HCT116 (cell line): Measurements from ENCODE around the gene VEGFA. TPM values are rescaled to one million over a fixed set of nuclear protein-coding genes. Genes with fewer than 3 reads are reported as not detected.

Experiments
- ATAC-seq: fragments of 200-7000 bp; cut with Tn5 transposase; 2 replicates; pipeline ENCODE4 v1.9.1; 2020; ENCODE audit warnings: mild to moderate bottlenecking, moderate library complexity
- BruUV-seq: library from RNA; stranded (reverse); fragments of 400-500 nt; replicated peaks from 2 replicates; lab custom pipeline; 2021; lab: Mats Ljungman, UMichigan
- CTCF ChIA-PET: fragments of 300-600 bp; sonication (Branson Sonifier 250); formaldehyde crosslinking; loops from one replicate; lab custom pipeline; 2021; ENCODE audit warnings: antibody characterized with exemption; lab: Charles Lee
- POLR2A ChIA-PET: fragments of 300-600, 350-600 bp; sonication (Branson Sonifier 250); formaldehyde crosslinking; loops from one replicate; lab custom pipeline; 2021; ENCODE audit warnings: antibody characterized with exemption; lab: Charles Lee
- RAD21 ChIA-PET, 2 experiments: fragments of 300-600 bp; sonication (Branson Sonifier 250); formaldehyde crosslinking; loops; one replicate each; lab custom pipeline; 2023; ENCODE audit warnings: low total read pairs in 2 of 2; ENCODE audit not compliant: uncharacterized antibody in 2 of 2, unreplicated experiment in 2 of 2, low non-redundant PET in 1 of 2; lab: Charles Lee
- DNase-seq: peaks from one replicate; pipeline ENCODE4 v3.0.0-alpha.2; 2010; ENCODE audit warnings: low read depth, low spot score
- H2AFZ ChIP-seq: fragments of 200-600 bp; shearing (Covaris generic), sonication (generic); 2 replicates; pipeline ENCODE4 v1.6.1; 2017; ENCODE audit warnings: low read depth, mixed run types, mixed read lengths, antibody characterized with exemption, low read length; ENCODE audit not compliant: poor library complexity, severe bottlenecking
- H3K27ac ChIP-seq: 2 replicates; pipeline ENCODE4 v1.5.1; 2012; ENCODE audit warnings: low read depth, low read length
- H3K27me3 ChIP-seq: fragments of 200-600 bp; sonication (generic); 2 replicates; pipeline ENCODE4 v1.6.1; 2016; ENCODE audit warnings: mixed run types, low read length, mixed read lengths; ENCODE audit not compliant: insufficient read depth
- H3K36me3 ChIP-seq, 2 experiments: fragments of 200-500 bp in 1 of 2; fragments of 200-600 bp in 1 of 2; sonication (Bioruptor generic) in 1 of 2; sonication (generic) in 1 of 2; 2 replicates each; pipeline versions ENCODE4 v1.5.1 to v1.6.1; 2014 to 2016; ENCODE audit warnings: low read length in 2 of 2, inconsistent platforms in 1 of 2, mixed read lengths in 1 of 2, mixed run types in 1 of 2; ENCODE audit not compliant: insufficient read depth in 2 of 2, control insufficient read depth in 1 of 2
- H3K4me1 ChIP-seq, 2 experiments: fragments of 200-600 bp in 1 of 2; sonication (generic) in 1 of 2; 2 replicates each; pipeline versions ENCODE4 v1.5.1 to v1.6.1; 2012 to 2017; ENCODE audit warnings: low read length in 2 of 2, inconsistent platforms in 1 of 2, mild to moderate bottlenecking in 1 of 2, mixed read lengths in 1 of 2, mixed run types in 1 of 2, moderate library complexity in 1 of 2; ENCODE audit not compliant: insufficient read depth in 2 of 2, control insufficient read depth in 1 of 2
- H3K4me2 ChIP-seq: fragments of 200-600 bp; sonication (generic); 2 replicates; pipeline ENCODE4 v1.6.1; 2017; ENCODE audit warnings: mixed run types, low read length, mixed read lengths
- H3K4me3 ChIP-seq, 2 experiments: fragments of 200-600 bp in 1 of 2; sonication (generic) in 1 of 2; replicated peaks in 1 of 2; 2 replicates each; pipeline ENCODE4 v1.5.1; 2011 to 2016; ENCODE audit warnings: low read length in 2 of 2, control low read depth in 1 of 2, low read depth in 1 of 2, mild to moderate bottlenecking in 1 of 2, mixed read lengths in 1 of 2, mixed run types in 1 of 2
- H3K79me2 ChIP-seq: fragments of 200-600 bp; sonication (generic); 2 replicates; pipeline ENCODE4 v1.6.1; 2017; ENCODE audit warnings: mild to moderate bottlenecking, mixed run types, low read length, moderate library complexity, mixed read lengths; ENCODE audit not compliant: insufficient read depth
- H3K9ac ChIP-seq: fragments of 200-600 bp; sonication (generic); 2 replicates; pipeline ENCODE4 v1.6.1; 2016; ENCODE audit warnings: low read length, mixed read lengths
- H3K9me2 ChIP-seq: fragments of 200-600 bp; sonication (generic), shearing (Covaris generic); 2 replicates; pipeline ENCODE4 v1.6.1; 2017; ENCODE audit warnings: mixed run types, mild to moderate bottlenecking, moderate library complexity; ENCODE audit not compliant: insufficient read depth
- H3K9me3 ChIP-seq, 2 experiments: fragments of 200-500 bp in 1 of 2; fragments of 200-600 bp in 1 of 2; sonication (Bioruptor generic) in 1 of 2; sonication (generic) in 1 of 2; 2 replicates each; pipeline ENCODE4 v1.6.1; 2014 to 2017; ENCODE audit warnings: low read length in 2 of 2, mixed read lengths in 2 of 2, inconsistent platforms in 1 of 2, low read depth in 1 of 2, mild to moderate bottlenecking in 1 of 2, mixed run types in 1 of 2, moderate library complexity in 1 of 2; ENCODE audit not compliant: control insufficient read depth in 1 of 2, insufficient read depth in 1 of 2
- H4K20me1 ChIP-seq: fragments of 200-600 bp; sonication (generic), shearing (Covaris generic); 2 replicates; pipeline ENCODE4 v1.6.1; 2017; ENCODE audit warnings: mixed run types, mild to moderate bottlenecking, moderate library complexity; ENCODE audit not compliant: insufficient read depth
- ATF3 ChIP-seq: IDR thresholded peaks from 2 replicates; pipeline ENCODE4 v1.6.1; 2012
- CBX3 ChIP-seq: IDR thresholded peaks from 2 replicates; pipeline ENCODE4 v1.6.1; 2012; ENCODE audit warnings: low read depth
- CEBPB ChIP-seq: IDR thresholded peaks from 2 replicates; pipeline ENCODE4 v1.6.1; 2012; ENCODE audit warnings: low read depth
- CTCF ChIP-seq, 3 experiments: fragments of 200-600 bp in 1 of 3; sonication (generic) in 1 of 3; IDR thresholded peaks in 2 of 3; conservative IDR thresholded peaks in 1 of 3; 2 replicates each; pipeline ENCODE4 v1.5.1; 2012 to 2017; ENCODE audit warnings: low read depth in 2 of 3, low read length in 2 of 3, antibody characterized with exemption in 1 of 3, borderline replicate concordance in 1 of 3, control low read depth in 1 of 3, mild to moderate bottlenecking in 1 of 3, mixed read lengths in 1 of 3, mixed run types in 1 of 3, moderate library complexity in 1 of 3; ENCODE audit not compliant: insufficient read depth in 1 of 3
- FOSL1 ChIP-seq: IDR thresholded peaks from 2 replicates; pipeline ENCODE4 v1.6.1; 2012; ENCODE audit warnings: low read depth
- JUND ChIP-seq: IDR thresholded peaks from 2 replicates; pipeline ENCODE4 v1.6.1; 2012
- MAX ChIP-seq: IDR thresholded peaks from 2 replicates; pipeline ENCODE4 v1.6.1; 2012
- POLR2AphosphoS5 ChIP-seq: IDR thresholded peaks from 2 replicates; pipeline ENCODE4 v1.6.1; 2011; ENCODE audit warnings: mild to moderate bottlenecking, low read depth, low read length, moderate library complexity
- REST ChIP-seq: IDR thresholded peaks from 2 replicates; pipeline ENCODE4 v1.6.1; 2012; ENCODE audit warnings: low read depth
- SIN3A ChIP-seq: IDR thresholded peaks from 2 replicates; pipeline ENCODE4 v1.6.1; 2012; ENCODE audit warnings: low read depth
- SRF ChIP-seq: IDR thresholded peaks from 2 replicates; pipeline ENCODE4 v1.6.1; 2012; ENCODE audit warnings: low read depth
- YY1 ChIP-seq: IDR thresholded peaks from 2 replicates; pipeline ENCODE4 v1.6.1; 2011; ENCODE audit warnings: low read length, low read depth, moderate library complexity, mild to moderate bottlenecking; ENCODE audit not compliant: insufficient replicate concordance; ENCODE audit errors: extremely low read depth
- ZBTB33 ChIP-seq: IDR thresholded peaks from 2 replicates; pipeline ENCODE4 v1.6.1; 2011; ENCODE audit warnings: mild to moderate bottlenecking, low read length, moderate library complexity; ENCODE audit not compliant: insufficient replicate concordance; ENCODE audit errors: extremely low read depth
- ZFX ChIP-seq: fragments of 450-650 bp; IDR thresholded peaks from 2 replicates; pipeline ENCODE4 v1.6.1; 2017
- intact Hi-C: fragments of 100-400 bp; cut with micrococcal nuclease; formaldehyde crosslinking; loops from 2 replicates; pipeline ENCODE4 v1.10.0; 2022
- total RNA-seq: library from RNA; stranded (reverse); gene quantifications from one replicate; pipeline ENCODE4 v1.2.1, GENCODE V29; 2021; ENCODE audit not compliant: unreplicated experiment

Gene VEGFA
- total RNA-seq, 1 experiment from 2014 or later = 112 TPM

- H3K27ac ChIP-seq = no peak overlapping the region
- H4K20me1 ChIP-seq = no peaks in the 10 kb centered on the region
- H3K4me1 ChIP-seq = peaks cover 0 to 7% of the 10 kb centered on the region in 2 experiments; a peak in 1 of 4 replicates
- TF ChIP-seq JUND = no peak
- no peak for TF ChIP-seq SRF
- TF ChIP-seq CTCF (IDR thresholded peaks at IDR 0.05 in 2 of 3, conservative IDR thresholded peaks at IDR 0.05 in 1 of 3; ENCODE audit: borderline replicate concordance in 1 of 3, insufficient read depth in 1 of 3, low read depth in 2 of 3, low read length in 2 of 3) = no peak
- no peak for TF ChIP-seq YY1
- TF ChIP-seq CEBPB = no peak
- no peak for TF ChIP-seq CBX3
- TF ChIP-seq ATF3 = no peak
- TF ChIP-seq SIN3A = no peak
- no peak for TF ChIP-seq FOSL1
- no peak for TF ChIP-seq MAX
- TF ChIP-seq REST = no peak
- TF ChIP-seq POLR2AphosphoS5 = no peak
- no peak for TF ChIP-seq ZBTB33
- no peak for TF ChIP-seq ZFX
- ATAC-seq (no peak), DNase-seq (no peak)
- no TSS peak for BruUV-seq
- H3K4me2 ChIP-seq = no peak overlapping the region
- H3K4me3 ChIP-seq = no peak overlapping the region
- H3K9me3 ChIP-seq = no peaks in the 10 kb centered on the region
- POLR2A ChIA-PET = interaction anchor here (0.6 to 1.1 kb wide), 2 partner anchors 8 to 1815 kb away, joined by 4 read pairs; partner anchors contain the start of gene VEGFA
- RAD21 ChIA-PET = no interaction called here
- H3K36me3 ChIP-seq = no peaks in the 10 kb centered on the region
- CTCF ChIA-PET = interaction anchor here (1.2 to 1.3 kb wide), 2 partner anchors 17 to 95 kb away, joined by 3 to 4 read pairs; no protein-coding TSS in a partner anchor
- no peak overlapping the region for H3K9ac ChIP-seq
- H2AFZ ChIP-seq = no peak overlapping the region
- H3K79me2 ChIP-seq = no peaks in the 10 kb centered on the region
- H3K9me2 ChIP-seq = no peaks in the 10 kb centered on the region
- H3K27me3 ChIP-seq = no peaks in the 10 kb centered on the region; the same call in 1 of the 2 replicates
- intact Hi-C loops = loop anchor here (2.0 kb wide), 1 partner anchor 95 kb away; no protein-coding TSS in a partner anchor
Measured at GRCh38 chr6:43761666-43762409, 8.2 kb upstream of the VEGFA start.
